Right cardiac atrium (tissue), 5 donors: ENCODE measurements around the gene AOX1. TPM values are rescaled to one million over a fixed set of nuclear protein-coding genes. Genes with fewer than 3 reads are reported as not detected.

Experiments used
- ATAC-seq, 2 donors: fragments of 200-7000 bp; cut with Tn5 transposase; one replicate each; pipeline versions ENCODE4 v1.8.0 to v1.9.1; 2020; ENCODE audit warnings: moderate library complexity in 2 of 2, mild to moderate bottlenecking in 1 of 2
- DNase-seq, 3 donors: peaks; one replicate each; pipeline ENCODE4 v3.0.0-alpha.2; 2020
- H3K27ac ChIP-seq: one replicate; pipeline ENCODE4 v1.5.1; 2013; ENCODE audit warnings: mild to moderate bottlenecking, low read length, control low read depth, moderate library complexity
- H3K27me3 ChIP-seq: one replicate; pipeline ENCODE4 v1.6.1; 2013; ENCODE audit not compliant: control insufficient read depth, insufficient read depth
- H3K4me1 ChIP-seq: one replicate; pipeline ENCODE4 v1.6.1; 2013; ENCODE audit warnings: low read length; ENCODE audit not compliant: control insufficient read depth, insufficient read depth
- H3K4me3 ChIP-seq: one replicate; pipeline ENCODE4 v1.5.1; 2013; ENCODE audit warnings: low read length, control low read depth
- H3K9me3 ChIP-seq: one replicate; pipeline ENCODE4 v1.6.1; 2013; ENCODE audit warnings: low read length; ENCODE audit not compliant: control insufficient read depth
- WGBS: extraction: QIAGEN DNeasy Blood & Tissue Kit; methylation state at CpG from one replicate; pipeline ENCODE4 v1.1.7; 2013; 5-methylcytosine and 5-hydroxymethylcytosine counted together
- intact Hi-C, 4 donors: fragments of 100-400 bp; cut with DNase I; formaldehyde crosslinking; loops; one replicate each; pipeline versions ENCODE4 v1.11.0 to v1.14.0; 2022 to 2023
- polyA plus RNA-seq: library from polyadenylated mRNA; stranded (reverse); fragments of 200-250 nt; gene quantifications from one replicate; pipeline ENCODE4 v1.2.3, GENCODE V29; 2013
- total RNA-seq, 4 donors: library from RNA; stranded (reverse); fragmentation: NEBNext Ultra II Directional; extraction: Animal tissue kit (Norgen Biotek cat#: 25700); gene quantifications; one replicate each; pipeline ENCODE4 v1.2.1, GENCODE V29; 2021
- donor health status: healthy with polysubstance abuse.
- donor health status: DM: no; HTN: yes; CAD: no.
- donor health status: DM: no; HTN: no; CAD: no.
- donor health status: DM: no; HTN: yes; CAD: no; lungs with severe emphysema.
- donor health status: DM: yes; HTN: yes; CAD: no.

The AOX1 gene
- total and polyA plus RNA-seq, 5 donors, result 7.2 to 36.0 (median 17.3) TPM

GRCh38 chr2:200586644-200586975, 796 bp downstream of the AOX1 start:
- H3K4me1 ChIP-seq, result peaks cover 3% of the 10 kb centered on the region
- no peak overlapping the region for H3K4me3 ChIP-seq
- 60% methylated on average over 9 of the region's 9 CpGs for WGBS
- H3K27me3 ChIP-seq, result no peaks in the 10 kb centered on the region
- no peak overlapping the region for H3K27ac ChIP-seq
- DNase-seq, result no peak
- intact Hi-C loops, result loop anchor here in 1 of 4 donors (10.0 kb wide), 1 partner anchor 108 kb away; no protein-coding TSS in a partner anchor
- H3K9me3 ChIP-seq, result no peaks in the 10 kb centered on the region
- ATAC-seq, result peak; percentile 30 to 52

GRCh38 chr2:200587007-200587616, 1.3 kb downstream of the AOX1 start:
- H3K27me3 ChIP-seq, result no peaks in the 10 kb centered on the region
- intact Hi-C loops, result loop anchor here in 1 of 4 donors (10.0 kb wide), 1 partner anchor 108 kb away; no protein-coding TSS in a partner anchor
- no peak overlapping the region for H3K27ac ChIP-seq
- H3K9me3 ChIP-seq, result no peaks in the 10 kb centered on the region
- ATAC-seq (no peak), DNase-seq (no peak)
- no peak overlapping the region for H3K4me3 ChIP-seq
- H3K4me1 ChIP-seq, result peaks cover 3% of the 10 kb centered on the region
- WGBS, result 96% methylated on average over 9 of the region's 9 CpGs

- Histone ChIP-seq H3K27me3 (no peaks in the 10 kb centered on the region), H3K27ac (no peak overlapping the region), H3K4me1 (peaks cover 3% of the 10 kb centered on the region), H3K4me3 (no peak overlapping the region), H3K9me3 (no peaks in the 10 kb centered on the region)
- 88% methylated on average over 4 of the region's 4 CpGs for WGBS
- DNase-seq (no peak), ATAC-seq (no peak)
- intact Hi-C loops, result loop anchor here in 1 of 4 donors (10.0 kb wide), 1 partner anchor 107 kb away; no protein-coding TSS in a partner anchor
Observed at GRCh38 chr2:200588076-200588678, 2.4 kb downstream of the AOX1 start.

- peak; percentile 63 to 66 for ATAC-seq
- intact Hi-C loops, result no loop called here
- H3K27ac ChIP-seq, result no peak overlapping the region
- no peaks in the 10 kb centered on the region for H3K27me3 ChIP-seq
- no peak overlapping the region for H3K4me3 ChIP-seq
- peak in 2 of 3 donors; percentile 52 to 72 for DNase-seq
- no peaks in the 10 kb centered on the region for H3K9me3 ChIP-seq
- peaks cover 3% of the 10 kb centered on the region for H3K4me1 ChIP-seq
Observed at GRCh38 chr2:200590090-200590489, 4.3 kb downstream of the AOX1 start.

GRCh38 chr2:200591308-200591707, 5.5 kb downstream of the AOX1 start:
- WGBS, result 78% methylated on average over 5 of the region's 5 CpGs
- H3K9me3 ChIP-seq, result no peaks in the 10 kb centered on the region
- no peaks in the 10 kb centered on the region for H3K27me3 ChIP-seq
- no peak for DNase-seq
- H3K27ac ChIP-seq, result no peak overlapping the region
- ATAC-seq, result no peak
- no peak overlapping the region for H3K4me3 ChIP-seq
- intact Hi-C loops, result no loop called here
- no peaks in the 10 kb centered on the region for H3K4me1 ChIP-seq

- no peak for ATAC-seq
- Histone ChIP-seq H3K27ac (no peak overlapping the region), H3K4me3 (no peak overlapping the region), H3K9me3 (no peaks in the 10 kb centered on the region), H3K4me1 (no peaks in the 10 kb centered on the region), H3K27me3 (no peaks in the 10 kb centered on the region)
- no peak for DNase-seq
- WGBS, result 65% methylated on average over 1 of the region's 1 CpG
- intact Hi-C loops, result no loop called here
Observed at GRCh38 chr2:200592406-200593075, 6.7 kb downstream of the AOX1 start.

- WGBS, result 32% methylated on average over 1 of the region's 1 CpG
- ATAC-seq (no peak), DNase-seq (no peak)
- H3K27ac ChIP-seq, result no peak overlapping the region
- no peaks in the 10 kb centered on the region for H3K27me3 ChIP-seq
- intact Hi-C loops, result no loop called here
- H3K4me1 ChIP-seq, result no peaks in the 10 kb centered on the region
- no peaks in the 10 kb centered on the region for H3K9me3 ChIP-seq
- no peak overlapping the region for H3K4me3 ChIP-seq
Observed at GRCh38 chr2:200593905-200594304, 8.1 kb downstream of the AOX1 start.

- intact Hi-C loops, result no loop called here
- DNase-seq (no peak), ATAC-seq (no peak)
- Histone ChIP-seq H3K27ac (no peak overlapping the region), H3K9me3 (no peaks in the 10 kb centered on the region), H3K27me3 (no peaks in the 10 kb centered on the region), H3K4me1 (no peaks in the 10 kb centered on the region), H3K4me3 (no peak overlapping the region)
- 73% methylated on average over 3 of the region's 3 CpGs for WGBS
Observed at GRCh38 chr2:200595913-200596312, 10.1 kb downstream of the AOX1 start.

GRCh38 chr2:200596774-200597570, 11.2 kb downstream of the AOX1 start:
- no peaks in the 10 kb centered on the region for H3K27me3 ChIP-seq
- H3K27ac ChIP-seq, result no peak overlapping the region
- H3K4me3 ChIP-seq, result no peak overlapping the region
- no peaks in the 10 kb centered on the region for H3K9me3 ChIP-seq
- no peak for ATAC-seq
- no peak for DNase-seq
- 80% methylated on average over 5 of the region's 5 CpGs for WGBS
- H3K4me1 ChIP-seq, result no peaks in the 10 kb centered on the region
- intact Hi-C loops, result no loop called here

GRCh38 chr2:200599206-200599605, 13.4 kb downstream of the AOX1 start:
- H3K4me1 ChIP-seq, result no peaks in the 10 kb centered on the region

More at GRCh38 chr2:200599206-200599605, 13.4 kb downstream of the AOX1 start:
- Histone ChIP-seq H3K9me3 (no peaks in the 10 kb centered on the region), H3K27me3 (no peaks in the 10 kb centered on the region), H3K4me3 (no peak overlapping the region), H3K27ac (no peak overlapping the region)
- DNase-seq, result no peak
- intact Hi-C loops, result no loop called here
- no peak for ATAC-seq
- WGBS, result 74% methylated on average over 3 of the region's 3 CpGs
